Measurements from ENCODE around the gene CORO2A. TPM values are rescaled to one million over a fixed set of nuclear protein-coding genes. Genes with fewer than 3 reads are reported as not detected.

CORO2A gene
- total RNA-seq, 1 donor from 2014 or later, result 6.0 TPM

GRCh38 chr9:98104445-98104881 lies 88.0 kb downstream of the CORO2A start:
- H3K4me1 Mint-ChIP-seq (ENCODE audit: low read depth), result peaks cover 4% of the 10 kb centered on the region
- TF ChIP-seq, protein P1, sequence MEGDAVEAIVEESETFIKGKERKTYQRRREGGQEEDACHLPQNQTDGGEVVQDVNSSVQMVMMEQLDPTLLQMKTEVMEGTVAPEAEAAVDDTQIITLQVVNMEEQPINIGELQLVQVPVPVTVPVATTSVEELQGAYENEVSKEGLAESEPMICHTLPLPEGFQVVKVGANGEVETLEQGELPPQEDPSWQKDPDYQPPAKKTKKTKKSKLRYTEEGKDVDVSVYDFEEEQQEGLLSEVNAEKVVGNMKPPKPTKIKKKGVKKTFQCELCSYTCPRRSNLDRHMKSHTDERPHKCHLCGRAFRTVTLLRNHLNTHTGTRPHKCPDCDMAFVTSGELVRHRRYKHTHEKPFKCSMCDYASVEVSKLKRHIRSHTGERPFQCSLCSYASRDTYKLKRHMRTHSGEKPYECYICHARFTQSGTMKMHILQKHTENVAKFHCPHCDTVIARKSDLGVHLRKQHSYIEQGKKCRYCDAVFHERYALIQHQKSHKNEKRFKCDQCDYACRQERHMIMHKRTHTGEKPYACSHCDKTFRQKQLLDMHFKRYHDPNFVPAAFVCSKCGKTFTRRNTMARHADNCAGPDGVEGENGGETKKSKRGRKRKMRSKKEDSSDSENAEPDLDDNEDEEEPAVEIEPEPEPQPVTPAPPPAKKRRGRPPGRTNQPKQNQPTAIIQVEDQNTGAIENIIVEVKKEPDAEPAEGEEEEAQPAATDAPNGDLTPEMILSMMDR (IDR thresholded peaks at IDR 0.05; ENCODE audit: unreplicated experiment), result no peak

DNA sequence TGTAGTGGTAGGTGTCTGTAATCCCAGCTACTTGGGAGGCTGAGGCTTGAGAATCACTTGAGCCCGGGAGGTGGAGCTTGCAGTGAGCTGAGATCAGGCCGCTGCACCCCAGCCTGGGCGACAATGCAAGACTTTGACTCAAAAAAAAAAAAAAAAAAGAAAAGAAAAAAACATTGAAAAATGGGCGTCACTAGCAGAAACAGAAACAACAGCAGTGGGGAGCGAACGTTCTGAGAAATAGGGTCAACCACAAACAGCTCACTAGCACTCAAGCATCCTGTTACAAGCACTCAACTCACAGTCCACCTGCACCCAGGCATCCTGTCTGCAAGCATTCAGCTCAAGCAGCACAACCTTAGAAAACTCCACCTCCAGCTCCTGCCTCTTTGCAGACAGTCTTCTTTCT lies 90.6 kb downstream of the CORO2A start:
- H3K27me3 Mint-ChIP-seq, result no peaks in the 10 kb centered on the region
- TF ChIP-seq, protein P1 (IDR thresholded peaks at IDR 0.05; ENCODE audit: unreplicated experiment), result no peak
- peaks cover 9% of the 10 kb centered on the region for H3K4me1 Mint-ChIP-seq (ENCODE audit: low read depth)
- no peak overlapping the region for H3K4me3 Mint-ChIP-seq (ENCODE audit: low read depth)
- H3K9me3 Mint-ChIP-seq (ENCODE audit: low read depth), result no peaks in the 10 kb centered on the region
- H3K36me3 Mint-ChIP-seq (ENCODE audit: insufficient read depth), result no peaks in the 10 kb centered on the region
- no peak for DNase-seq (ENCODE audit: low spot score, unreplicated experiment)
- no peak overlapping the region for H3K27ac Mint-ChIP-seq

More at GRCh38 chr9:98104445-98104881, 88.0 kb downstream of the CORO2A start:
- no peaks in the 10 kb centered on the region for H3K9me3 Mint-ChIP-seq (ENCODE audit: low read depth)
- H3K27me3 Mint-ChIP-seq, result no peaks in the 10 kb centered on the region
- no peak overlapping the region for H3K4me3 Mint-ChIP-seq (ENCODE audit: low read depth)
- no peaks in the 10 kb centered on the region for H3K36me3 Mint-ChIP-seq (ENCODE audit: insufficient read depth)
- no peak for DNase-seq (ENCODE audit: low spot score, unreplicated experiment)
- H3K27ac Mint-ChIP-seq, result no peak overlapping the region

DNA sequence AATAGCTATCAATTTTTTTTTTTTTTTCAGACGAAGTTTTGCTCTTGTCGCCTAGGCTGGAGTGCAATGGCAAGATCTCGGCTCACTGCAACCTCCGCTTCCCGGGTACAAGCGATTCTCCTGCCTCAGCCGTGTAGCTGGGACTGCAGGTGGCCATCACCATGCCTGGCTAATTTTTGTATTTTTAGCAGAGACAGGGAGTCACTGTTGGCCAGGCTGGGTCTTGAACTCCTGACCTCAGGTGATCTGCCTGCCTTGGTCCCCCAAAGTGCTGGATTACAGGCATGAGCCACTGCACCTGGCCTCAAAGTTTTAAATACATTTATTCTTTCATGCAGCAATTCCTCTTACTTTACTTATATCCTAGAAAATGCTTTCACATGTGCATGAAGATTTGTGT lies 91.0 kb downstream of the CORO2A start:
- Mint-ChIP-seq H3K27ac (no peak overlapping the region), H3K27me3 (no peaks in the 10 kb centered on the region), H3K4me3 (ENCODE audit: low read depth) (no peak overlapping the region), H3K9me3 (ENCODE audit: low read depth) (no peaks in the 10 kb centered on the region), H3K36me3 (ENCODE audit: insufficient read depth) (no peaks in the 10 kb centered on the region), H3K4me1 (ENCODE audit: low read depth) (peaks cover 9% of the 10 kb centered on the region)
- no peak for DNase-seq (ENCODE audit: low spot score, unreplicated experiment)
- TF ChIP-seq, protein P1 (IDR thresholded peaks at IDR 0.05; ENCODE audit: unreplicated experiment), result no peak

- DNase-seq (ENCODE audit: low spot score, unreplicated experiment), result no peak
- Mint-ChIP-seq H3K27me3 (no peaks in the 10 kb centered on the region), H3K27ac (no peak overlapping the region), H3K4me1 (ENCODE audit: low read depth) (peaks cover 9% of the 10 kb centered on the region), H3K4me3 (ENCODE audit: low read depth) (no peak overlapping the region), H3K9me3 (ENCODE audit: low read depth) (no peaks in the 10 kb centered on the region), H3K36me3 (ENCODE audit: insufficient read depth) (no peaks in the 10 kb centered on the region)
- TF ChIP-seq, protein P1 (IDR thresholded peaks at IDR 0.05; ENCODE audit: unreplicated experiment), result no peak
Measured at GRCh38 chr9:98100456-98100855, 92.0 kb downstream of the CORO2A start.

DNA sequence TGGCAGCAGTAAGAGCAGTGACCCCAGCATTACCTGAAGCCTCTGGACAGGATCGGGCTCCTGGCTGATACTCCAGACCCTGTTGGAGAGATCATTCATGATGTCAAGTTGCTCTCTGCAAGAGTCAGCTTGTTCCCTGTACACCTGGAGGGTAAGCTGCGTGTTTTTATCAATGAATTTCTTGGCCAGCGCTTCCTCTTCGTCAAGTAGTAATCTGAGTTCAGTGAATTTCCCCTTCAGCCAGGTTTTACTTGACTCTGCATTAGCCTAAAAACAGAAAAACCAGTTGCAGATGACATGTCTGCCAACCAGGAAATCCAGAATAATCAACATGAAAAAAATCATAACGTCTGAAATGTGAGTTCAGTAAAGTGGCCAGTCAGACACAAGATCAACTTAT lies 92.5 kb downstream of the CORO2A start:
- no peaks in the 10 kb centered on the region for H3K9me3 Mint-ChIP-seq (ENCODE audit: low read depth)
- no peak overlapping the region for H3K27ac Mint-ChIP-seq
- no peaks in the 10 kb centered on the region for H3K27me3 Mint-ChIP-seq
- no peak overlapping the region for H3K4me3 Mint-ChIP-seq (ENCODE audit: low read depth)
- TF ChIP-seq, protein P1 (IDR thresholded peaks at IDR 0.05; ENCODE audit: unreplicated experiment), result no peak
- peaks cover 9% of the 10 kb centered on the region for H3K4me1 Mint-ChIP-seq (ENCODE audit: low read depth)
- H3K36me3 Mint-ChIP-seq (ENCODE audit: insufficient read depth), result no peaks in the 10 kb centered on the region
- no peak for DNase-seq (ENCODE audit: low spot score, unreplicated experiment)
